Vagina (tissue), 2 donors: ENCODE measurements around the gene DNASE1L3. TPM values are rescaled to one million over a fixed set of nuclear protein-coding genes. Genes with fewer than 3 reads are reported as not detected.

Source experiments
- DNase-seq, 2 donors: peaks; one replicate each; pipeline ENCODE4 v3.0.0-alpha.2; 2017; ENCODE audit errors: extremely low spot score in 2 of 2
- H3K27ac ChIP-seq: fragments of 200-600 bp; sonication (generic); one replicate; pipeline ENCODE4 v1.5.1; 2019
- H3K27me3 ChIP-seq: fragments of 200-600 bp; sonication (generic); one replicate; pipeline ENCODE4 v1.5.1; 2019
- H3K36me3 ChIP-seq, 2 donors: fragments of 200-600 bp; sonication (generic); one replicate each; pipeline ENCODE4 v1.5.1; 2017 to 2019
- H3K4me1 ChIP-seq: fragments of 200-600 bp; sonication (generic); one replicate; pipeline ENCODE4 v1.5.1; 2019
- H3K4me3 ChIP-seq, 2 donors: fragments of 200-600 bp; sonication (generic); 1 replicate in 1 of 2; 2 replicates in 1 of 2; pipeline ENCODE4 v1.5.1; 2016 to 2019
- H3K9me3 ChIP-seq: fragments of 200-600 bp; sonication (generic); one replicate; pipeline ENCODE4 v1.5.1; 2019
- CTCF ChIP-seq, 3 experiments: fragments of 450-650 bp in 2 of 3; fragments of 200-600 bp in 1 of 3; sonication (generic) in 1 of 3; IDR thresholded peaks; one replicate each; pipeline ENCODE4 v1.5.1; 2017 to 2019; ENCODE audit warnings: antibody characterized with exemption in 3 of 3, mild to moderate bottlenecking in 2 of 3, moderate library complexity in 2 of 3
- POLR2A ChIP-seq, 2 donors: fragments of 450-650 bp; IDR thresholded peaks; one replicate each; pipeline ENCODE4 v1.6.1; 2017; ENCODE audit warnings: antibody characterized with exemption in 2 of 2, mild to moderate bottlenecking in 2 of 2, moderate library complexity in 2 of 2
- POLR2AphosphoS5 ChIP-seq, 2 donors: sonication (generic); formaldehyde crosslinking; IDR thresholded peaks; one replicate each; pipeline ENCODE4 v1.9.0; 2017; ENCODE audit warnings: antibody characterized with exemption in 2 of 2, mild to moderate bottlenecking in 2 of 2, low read depth in 1 of 2; ENCODE audit not compliant: insufficient read depth in 1 of 2
- intact Hi-C: fragments of 100-400 bp; cut with DNase I; formaldehyde crosslinking; loops from one replicate; pipeline ENCODE4 v1.15.1; 2023
- total RNA-seq: library from RNA; depleted of rRNA; stranded (reverse); fragments of >200 nt; gene quantifications from one replicate; pipeline ENCODE4 v1.2.3, GENCODE V29; 2016

The DNASE1L3 gene
- total RNA-seq, 1 donor from 2014 or later, result 13.3 TPM

GRCh38 chr3:58214484-58215316 is 3.9 kb upstream of the DNASE1L3 start:
- no peak for TF ChIP-seq CTCF (IDR thresholded peaks at IDR 0.05)
- peak in 1 of 2 donors; percentile 84 for TF ChIP-seq POLR2AphosphoS5 (IDR thresholded peaks at IDR 0.05; ENCODE audit: insufficient read depth in 1 of 2, low read depth in 1 of 2)
- H3K27ac ChIP-seq, result peak overlapping the region; percentile 46
- intact Hi-C loops, result no loop called here
- H3K9me3 ChIP-seq, result no peaks in the 10 kb centered on the region
- peaks cover 44% of the 10 kb centered on the region for H3K4me1 ChIP-seq
- H3K4me3 ChIP-seq, result no peak overlapping the region
- no peaks in the 10 kb centered on the region for H3K27me3 ChIP-seq
- peak in 1 of 2 donors; percentile 88 for DNase-seq
- no peaks in the 10 kb centered on the region for H3K36me3 ChIP-seq

- no peaks in the 10 kb centered on the region for H3K9me3 ChIP-seq
- intact Hi-C loops, result no loop called here
- peaks cover 22% of the 10 kb centered on the region for H3K4me1 ChIP-seq
- H3K27me3 ChIP-seq, result no peaks in the 10 kb centered on the region
- no peak overlapping the region for H3K4me3 ChIP-seq
- TF ChIP-seq CTCF (IDR thresholded peaks at IDR 0.05) (no peak), POLR2A (IDR thresholded peaks at IDR 0.05) (no peak), POLR2AphosphoS5 (IDR thresholded peaks at IDR 0.05; ENCODE audit: insufficient read depth in 1 of 2, low read depth in 1 of 2) (no peak)
- no peaks in the 10 kb centered on the region for H3K36me3 ChIP-seq
- DNase-seq, result no peak
- no peak overlapping the region for H3K27ac ChIP-seq
Measured at GRCh38 chr3:58209933-58210332, 839 bp downstream of the DNASE1L3 start.

- TF ChIP-seq POLR2A (IDR thresholded peaks at IDR 0.05) (no peak), CTCF (IDR thresholded peaks at IDR 0.05) (no peak), POLR2AphosphoS5 (IDR thresholded peaks at IDR 0.05; ENCODE audit: insufficient read depth in 1 of 2, low read depth in 1 of 2) (no peak)
- Histone ChIP-seq H3K4me3 (no peak overlapping the region), H3K27ac (no peak overlapping the region), H3K9me3 (no peaks in the 10 kb centered on the region), H3K27me3 (no peaks in the 10 kb centered on the region), H3K36me3 (no peaks in the 10 kb centered on the region), H3K4me1 (peaks cover 16% of the 10 kb centered on the region)
- no peak for DNase-seq
- intact Hi-C loops, result no loop called here
Measured at GRCh38 chr3:58207954-58208353, 2.8 kb downstream of the DNASE1L3 start.

GRCh38 chr3:58206406-58207011 is 4.3 kb downstream of the DNASE1L3 start:
- no peaks in the 10 kb centered on the region for H3K27me3 ChIP-seq
- H3K4me3 ChIP-seq, result no peak overlapping the region
- DNase-seq, result no peak
- H3K9me3 ChIP-seq, result no peaks in the 10 kb centered on the region
- H3K27ac ChIP-seq, result no peak overlapping the region
- H3K36me3 ChIP-seq, result no peaks in the 10 kb centered on the region
- TF ChIP-seq POLR2AphosphoS5 (IDR thresholded peaks at IDR 0.05; ENCODE audit: insufficient read depth in 1 of 2, low read depth in 1 of 2) (no peak), CTCF (IDR thresholded peaks at IDR 0.05) (no peak), POLR2A (IDR thresholded peaks at IDR 0.05) (no peak)
- H3K4me1 ChIP-seq, result peaks cover 16% of the 10 kb centered on the region
- intact Hi-C loops, result no loop called here

GRCh38 chr3:58205981-58206380 is 4.8 kb downstream of the DNASE1L3 start:
- intact Hi-C loops, result no loop called here
- H3K27me3 ChIP-seq, result no peaks in the 10 kb centered on the region
- peaks cover 14% of the 10 kb centered on the region for H3K4me1 ChIP-seq
- no peak overlapping the region for H3K4me3 ChIP-seq
- no peak overlapping the region for H3K27ac ChIP-seq
- no peaks in the 10 kb centered on the region for H3K36me3 ChIP-seq
- TF ChIP-seq POLR2A (IDR thresholded peaks at IDR 0.05) (no peak), CTCF (IDR thresholded peaks at IDR 0.05) (no peak), POLR2AphosphoS5 (IDR thresholded peaks at IDR 0.05; ENCODE audit: insufficient read depth in 1 of 2, low read depth in 1 of 2) (no peak)
- no peaks in the 10 kb centered on the region for H3K9me3 ChIP-seq
- DNase-seq, result no peak
